Umbilical cord (tissue), 1 donor: ENCODE measurements around the gene CCDC3. TPM values are rescaled to one million over a fixed set of nuclear protein-coding genes. Genes with fewer than 3 reads are reported as not detected.

Source experiments
- total RNA-seq: library from RNA; depleted of rRNA; stranded (reverse); fragments of >200 nt; gene quantifications from one replicate; pipeline ENCODE4 v1.2.3, GENCODE V29; 2014; ENCODE audit warnings: low replicate concordance; ENCODE audit not compliant: insufficient read depth

The CCDC3 gene
- total RNA-seq, 1 donor from 2014 or later: 56.8 TPM

Other genes starting within 250 kb of the CCDC3 start
- gene OPTN, start 98.5 kb upstream of the CCDC3 start, total RNA-seq: 47.7 TPM
- gene MCM10, start 159.8 kb upstream of the CCDC3 start, total RNA-seq: 1.2 TPM
- 3.9 TPM for gene UCMA, start 232.7 kb upstream of the CCDC3 start, total RNA-seq